ENCODE data around the gene KCNAB1.

GRCh38 chr3:156209631-156210335 lies 89.4 kb downstream of the KCNAB1 start:
- TF ChIP-seq CTCF (optimal IDR thresholded peaks at IDR 0.05 in 1 of 3, IDR thresholded peaks at IDR 0.05 in 1 of 3, conservative IDR thresholded peaks at IDR 0.05 in 1 of 3; ENCODE audit: extremely low read depth in 1 of 3, insufficient read depth in 2 of 3, low read length in 3 of 3): no peak
- no peak for TF ChIP-seq EZH2 (IDR thresholded peaks at IDR 0.05; ENCODE audit: low read length)

Data from keratinocyte (primary cell).